ENCODE results near the gene CHKA. TPM values are rescaled to one million over a fixed set of nuclear protein-coding genes. Genes with fewer than 3 reads are reported as not detected.
A peak's percentile ranks its signal among the peaks of the same experiment; 100 is the strongest.

Gene CHKA
- total and polyA plus RNA-seq, 9 of the 15 experiments (the other 6 are each of a cell fraction or from before 2014, with no cell fraction given) = 3.6 to 37.0 (median 30.2) TPM

- in situ Hi-C loops (cut with MboI) = no loop called here
Observed at GRCh38 chr11:68044145-68044813, 76.9 kb downstream of the CHKA start.

More at GRCh38 chr11:68044145-68044813, 76.9 kb downstream of the CHKA start:
- Histone ChIP-seq H4K20me1 (replicated peaks; ENCODE audit: control insufficient read depth, insufficient read depth, low read length) (peaks cover 4% of the 10 kb centered on the region; the same call in 1 of the 2 replicates), H3K4me1 (replicated peaks in 1 of 2; ENCODE audit: control insufficient read depth in 2 of 2, insufficient read depth in 2 of 2, low read length in 2 of 2) (peaks cover 32 to 71% of the 10 kb centered on the region in 2 experiments), H3K9me1 (ENCODE audit: control insufficient read depth, insufficient read depth, low read length) (no peaks in the 10 kb centered on the region), H3K9me3 (replicated peaks; ENCODE audit: control insufficient read depth, insufficient read depth, low read depth, low read length) (no peaks in the 10 kb centered on the region), H3K27me3 (ENCODE audit: control insufficient read depth in 2 of 2, insufficient read depth in 2 of 2, low read length in 2 of 2) (no peaks in the 10 kb centered on the region), H3K4me3 (no peak overlapping the region), H2AFZ (ENCODE audit: low read depth, low read length) (no peak overlapping the region), H3K9ac (ENCODE audit: insufficient read depth in 1 of 2, low read depth in 2 of 2, low read length in 2 of 2) (peak overlapping the region in 1 of 2 experiments; percentile 80; a peak in 2 of 4 replicates), H3K27ac (ENCODE audit: extremely low read depth, low read depth, low read length) (no peak overlapping the region), H3K79me2 (ENCODE audit: control insufficient read depth, insufficient read depth, low read length) (peaks cover 26% of the 10 kb centered on the region), H3K36me3 (ENCODE audit: control insufficient read depth, insufficient read depth, low read length) (peaks cover 72% of the 10 kb centered on the region; the same call in 2 of the 3 replicates), H3K4me2 (ENCODE audit: insufficient read depth, low read length) (no peak overlapping the region)
- 83% methylated on average over 23 of the region's 24 CpGs for WGBS (ENCODE audit: insufficient coverage, low coverage, missing lambda C conversion rate)
- intact Hi-C loops (cut with micrococcal nuclease) = no loop called here
- TF ChIP-seq ARID2 (IDR thresholded peaks at IDR 0.05) (no peak), ZFP36 (IDR thresholded peaks at IDR 0.05; ENCODE audit: low read depth, low read length, partially characterized antibody) (peak; percentile 60), RBFOX2 (IDR thresholded peaks at IDR 0.05; ENCODE audit: low read depth, low read length) (0 out of 2 replicates have a peak, but pooled peaks have one; percentile 36)
- TF ChIP-seq, protein P1, sequence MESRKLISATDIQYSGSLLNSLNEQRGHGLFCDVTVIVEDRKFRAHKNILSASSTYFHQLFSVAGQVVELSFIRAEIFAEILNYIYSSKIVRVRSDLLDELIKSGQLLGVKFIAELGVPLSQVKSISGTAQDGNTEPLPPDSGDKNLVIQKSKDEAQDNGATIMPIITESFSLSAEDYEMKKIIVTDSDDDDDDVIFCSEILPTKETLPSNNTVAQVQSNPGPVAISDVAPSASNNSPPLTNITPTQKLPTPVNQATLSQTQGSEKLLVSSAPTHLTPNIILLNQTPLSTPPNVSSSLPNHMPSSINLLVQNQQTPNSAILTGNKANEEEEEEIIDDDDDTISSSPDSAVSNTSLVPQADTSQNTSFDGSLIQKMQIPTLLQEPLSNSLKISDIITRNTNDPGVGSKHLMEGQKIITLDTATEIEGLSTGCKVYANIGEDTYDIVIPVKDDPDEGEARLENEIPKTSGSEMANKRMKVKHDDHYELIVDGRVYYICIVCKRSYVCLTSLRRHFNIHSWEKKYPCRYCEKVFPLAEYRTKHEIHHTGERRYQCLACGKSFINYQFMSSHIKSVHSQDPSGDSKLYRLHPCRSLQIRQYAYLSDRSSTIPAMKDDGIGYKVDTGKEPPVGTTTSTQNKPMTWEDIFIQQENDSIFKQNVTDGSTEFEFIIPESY (CRISPR knock-in tag; IDR thresholded peaks at IDR 0.05) = peak; percentile 85
- no TSS peak for BruUV-seq (replicated peaks)
- no peak for DNase-seq (ENCODE audit: extremely low read depth in 1 of 4, low spot score in 3 of 4)
- ChIA-PET POLR2A (interaction anchor here (0.5 to 4.9 kb wide), 5 partner anchors 8 to 27 kb away, joined by 3 to 55 read pairs (median 4); no protein-coding TSS in a partner anchor), CTCF (ENCODE audit: low intra/inter-chr PET ratio) (no interaction called here)
- no peak for FAIRE-seq
- no peak for ATAC-seq
